LNCaP clone FGC (cell line): ENCODE data around the gene TSR3.

Source experiments
- DNase-seq: peaks from one replicate; pipeline ENCODE4 v3.0.0-alpha.2; 2011; ENCODE audit warnings: low read depth
- H3K4me3 ChIP-seq: 2 replicates; pipeline ENCODE4 v1.5.1; 2011; ENCODE audit warnings: mild to moderate bottlenecking, low read depth, low read length, control low read depth
- TF ChIP-seq, protein P1 (sequence below): IDR thresholded peaks from 2 replicates; pipeline ENCODE4 v1.5.1; 2012; ENCODE audit warnings: mild to moderate bottlenecking; ENCODE audit not compliant: control insufficient read depth, insufficient read depth; ENCODE audit errors: extremely low read depth

Gene TSR3

DNA sequence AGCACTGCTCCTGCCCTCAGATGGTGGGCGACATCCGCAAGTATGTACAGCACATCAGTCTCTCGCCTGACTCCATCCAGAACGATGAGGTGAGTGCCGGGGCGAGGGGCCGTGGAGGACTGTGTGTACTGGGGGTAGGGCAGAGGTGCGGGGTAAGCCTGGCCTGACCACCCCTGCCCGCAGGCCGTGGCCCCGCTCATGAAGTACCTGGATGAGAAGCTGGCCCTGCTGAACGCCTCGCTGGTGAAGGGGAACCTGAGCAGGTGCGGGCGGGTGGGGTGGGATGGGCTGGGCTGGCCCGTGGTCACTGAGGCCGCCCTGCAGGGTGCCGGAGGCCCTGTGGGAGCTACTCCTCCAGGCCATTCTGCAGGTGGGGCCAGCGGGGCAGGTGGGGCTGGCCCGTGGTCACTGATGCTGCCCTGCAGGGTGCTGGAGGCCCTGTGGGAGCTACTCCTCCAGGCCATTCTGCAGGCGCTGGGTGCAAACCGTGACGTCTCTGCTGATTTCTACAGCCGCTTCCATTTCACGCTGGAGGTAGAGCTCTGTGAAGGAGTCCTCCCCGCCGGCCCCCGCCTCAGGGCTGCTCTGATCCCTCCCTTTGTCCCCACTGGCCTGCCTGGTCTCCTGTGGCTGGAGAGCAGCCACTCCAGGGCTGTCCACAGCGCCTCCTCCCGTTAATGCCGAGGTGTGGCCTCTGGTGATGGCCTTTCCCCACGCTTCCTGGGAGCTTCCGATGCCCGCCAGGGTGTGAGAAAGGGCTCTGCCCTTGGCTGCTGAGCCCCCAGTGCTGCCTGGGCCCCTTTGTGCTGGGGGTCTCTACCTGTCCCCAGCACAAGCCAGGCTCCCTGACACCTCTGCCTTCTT lies 5.0 kb downstream of the TSR3 start:
- TF ChIP-seq, protein P1, sequence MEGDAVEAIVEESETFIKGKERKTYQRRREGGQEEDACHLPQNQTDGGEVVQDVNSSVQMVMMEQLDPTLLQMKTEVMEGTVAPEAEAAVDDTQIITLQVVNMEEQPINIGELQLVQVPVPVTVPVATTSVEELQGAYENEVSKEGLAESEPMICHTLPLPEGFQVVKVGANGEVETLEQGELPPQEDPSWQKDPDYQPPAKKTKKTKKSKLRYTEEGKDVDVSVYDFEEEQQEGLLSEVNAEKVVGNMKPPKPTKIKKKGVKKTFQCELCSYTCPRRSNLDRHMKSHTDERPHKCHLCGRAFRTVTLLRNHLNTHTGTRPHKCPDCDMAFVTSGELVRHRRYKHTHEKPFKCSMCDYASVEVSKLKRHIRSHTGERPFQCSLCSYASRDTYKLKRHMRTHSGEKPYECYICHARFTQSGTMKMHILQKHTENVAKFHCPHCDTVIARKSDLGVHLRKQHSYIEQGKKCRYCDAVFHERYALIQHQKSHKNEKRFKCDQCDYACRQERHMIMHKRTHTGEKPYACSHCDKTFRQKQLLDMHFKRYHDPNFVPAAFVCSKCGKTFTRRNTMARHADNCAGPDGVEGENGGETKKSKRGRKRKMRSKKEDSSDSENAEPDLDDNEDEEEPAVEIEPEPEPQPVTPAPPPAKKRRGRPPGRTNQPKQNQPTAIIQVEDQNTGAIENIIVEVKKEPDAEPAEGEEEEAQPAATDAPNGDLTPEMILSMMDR = 0 out of 2 replicates have a peak, but pooled peaks have one; percentile 7
- no peak overlapping the region for H3K4me3 ChIP-seq
- DNase-seq = no peak

DNA sequence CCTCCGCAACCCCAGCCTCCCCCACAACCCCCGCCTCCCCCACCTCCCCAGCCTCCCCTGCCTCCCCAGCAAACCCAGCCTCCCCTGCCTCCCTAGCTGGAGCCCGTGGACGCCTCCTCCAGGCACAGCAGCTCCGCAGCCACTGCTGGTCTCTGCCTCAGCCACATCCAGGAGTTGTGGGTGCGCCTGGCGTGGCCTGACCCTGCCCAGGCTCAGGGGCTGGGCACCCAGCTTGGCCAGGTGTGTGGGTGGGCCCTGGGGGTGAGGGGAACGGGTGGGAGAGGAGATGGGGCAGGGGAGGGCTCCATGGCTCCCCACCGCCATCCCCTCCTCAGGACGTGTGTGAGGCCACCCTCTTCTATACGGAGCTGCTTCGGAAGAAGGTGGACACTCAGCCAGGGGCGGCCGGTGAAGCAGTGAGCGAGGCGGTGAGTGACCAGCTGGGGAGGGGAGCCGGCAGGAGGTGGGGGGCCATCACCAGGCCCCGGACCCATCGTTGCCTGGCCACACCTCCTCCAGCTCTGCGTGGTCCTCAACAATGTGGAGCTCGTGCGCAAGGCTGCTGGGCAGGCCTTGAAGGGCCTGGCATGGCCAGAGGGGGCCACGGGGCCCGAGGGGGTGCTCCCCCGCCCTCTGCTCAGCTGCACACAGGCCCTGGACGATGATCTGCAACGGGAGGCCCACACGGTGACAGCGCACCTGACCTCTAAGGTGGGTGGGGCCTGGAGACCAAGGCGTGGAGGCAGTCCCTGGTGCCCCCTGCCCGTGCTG lies 5.8 kb downstream of the TSR3 start:
- DNase-seq = no peak
- TF ChIP-seq, protein P1 = no peak
- H3K4me3 ChIP-seq = no peak overlapping the region

DNA sequence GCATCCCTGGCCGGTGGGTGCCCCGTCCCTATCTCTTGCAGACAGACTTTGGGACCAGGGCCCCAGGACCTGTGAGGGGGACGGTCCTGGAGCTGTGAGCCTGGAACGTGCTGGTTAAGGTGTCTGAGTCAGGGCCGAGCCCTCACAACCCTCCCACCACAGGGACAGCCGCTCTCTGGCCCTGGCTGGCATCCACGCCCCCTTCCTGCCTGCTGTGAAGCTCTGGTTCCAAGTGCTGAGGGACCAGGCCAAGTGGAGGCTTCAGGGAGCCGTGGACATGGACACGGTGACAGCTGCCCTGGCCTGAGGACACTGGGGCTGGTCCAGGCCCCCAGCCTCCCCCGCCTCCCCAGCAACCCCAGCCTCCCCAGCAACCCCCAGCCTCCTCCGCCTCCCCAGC lies 6.6 kb downstream of the TSR3 start:
- no peak overlapping the region for H3K4me3 ChIP-seq
- TF ChIP-seq, protein P1 = no peak
- no peak for DNase-seq

DNA sequence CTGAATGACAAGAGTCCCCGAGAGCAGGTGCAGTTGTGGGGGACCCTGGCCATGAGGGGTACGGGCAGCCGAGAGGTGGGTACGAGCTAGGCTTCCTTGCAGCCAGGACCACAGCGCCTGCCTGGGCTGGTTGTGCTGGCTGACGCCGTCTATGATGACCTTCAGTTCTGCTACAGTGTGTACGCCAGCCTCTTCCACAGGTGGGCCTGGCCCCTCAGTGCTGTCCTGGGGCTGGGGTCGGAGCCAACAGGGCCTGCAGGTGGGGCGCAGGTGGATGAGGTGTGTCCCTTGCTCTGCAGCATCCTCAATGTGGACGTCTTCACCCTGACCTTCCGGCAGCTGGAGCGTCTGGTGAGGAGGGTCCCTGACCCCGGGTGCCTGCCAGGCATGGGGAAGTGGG lies 7.2 kb downstream of the TSR3 start:
- TF ChIP-seq, protein P1 = no peak
- DNase-seq = no peak
- H3K4me3 ChIP-seq = no peak overlapping the region

DNA sequence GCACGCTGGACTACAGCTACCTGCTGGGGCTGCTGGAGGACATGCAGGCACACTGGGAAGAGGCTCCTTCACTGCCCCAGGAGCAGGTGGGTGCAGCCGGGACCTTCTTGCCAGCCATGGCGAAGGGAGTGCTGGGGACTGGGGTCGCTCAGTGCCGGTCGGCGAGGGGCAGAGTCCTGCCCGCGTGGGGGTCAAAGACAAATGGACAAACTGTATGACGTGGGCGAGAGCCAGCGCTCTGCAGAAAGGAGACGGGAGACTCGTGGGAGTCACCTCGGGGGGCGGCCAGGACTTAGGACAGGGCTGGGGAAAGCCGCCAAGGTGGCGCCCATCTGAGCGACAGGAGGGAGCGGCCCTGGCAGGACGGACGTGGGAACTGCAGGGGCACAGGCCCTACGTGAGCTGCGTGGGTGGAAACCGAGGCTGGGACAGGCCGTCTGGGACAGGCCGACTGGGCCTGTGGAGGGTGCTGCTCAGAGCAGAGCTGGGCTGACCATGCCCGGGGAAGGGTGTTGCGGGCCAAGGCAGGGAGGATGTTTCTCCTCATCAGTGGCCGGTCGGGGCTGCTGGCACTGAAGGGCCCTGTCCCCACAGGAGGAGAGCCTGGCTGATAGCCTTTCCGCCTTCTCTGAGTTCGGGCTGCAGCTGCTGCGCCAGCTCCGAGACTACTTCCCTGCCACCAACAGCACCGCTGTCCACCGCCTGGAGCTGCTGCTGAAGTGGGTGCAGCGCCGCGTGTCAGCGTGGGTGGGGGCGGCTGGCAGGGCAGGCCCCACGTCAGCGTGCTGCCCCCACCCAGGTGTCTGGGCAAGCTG lies 8.0 kb downstream of the TSR3 start:
- TF ChIP-seq, protein P1 = no peak
- peak overlapping the region; percentile 52 for H3K4me3 ChIP-seq
- DNase-seq = no peak

DNA sequence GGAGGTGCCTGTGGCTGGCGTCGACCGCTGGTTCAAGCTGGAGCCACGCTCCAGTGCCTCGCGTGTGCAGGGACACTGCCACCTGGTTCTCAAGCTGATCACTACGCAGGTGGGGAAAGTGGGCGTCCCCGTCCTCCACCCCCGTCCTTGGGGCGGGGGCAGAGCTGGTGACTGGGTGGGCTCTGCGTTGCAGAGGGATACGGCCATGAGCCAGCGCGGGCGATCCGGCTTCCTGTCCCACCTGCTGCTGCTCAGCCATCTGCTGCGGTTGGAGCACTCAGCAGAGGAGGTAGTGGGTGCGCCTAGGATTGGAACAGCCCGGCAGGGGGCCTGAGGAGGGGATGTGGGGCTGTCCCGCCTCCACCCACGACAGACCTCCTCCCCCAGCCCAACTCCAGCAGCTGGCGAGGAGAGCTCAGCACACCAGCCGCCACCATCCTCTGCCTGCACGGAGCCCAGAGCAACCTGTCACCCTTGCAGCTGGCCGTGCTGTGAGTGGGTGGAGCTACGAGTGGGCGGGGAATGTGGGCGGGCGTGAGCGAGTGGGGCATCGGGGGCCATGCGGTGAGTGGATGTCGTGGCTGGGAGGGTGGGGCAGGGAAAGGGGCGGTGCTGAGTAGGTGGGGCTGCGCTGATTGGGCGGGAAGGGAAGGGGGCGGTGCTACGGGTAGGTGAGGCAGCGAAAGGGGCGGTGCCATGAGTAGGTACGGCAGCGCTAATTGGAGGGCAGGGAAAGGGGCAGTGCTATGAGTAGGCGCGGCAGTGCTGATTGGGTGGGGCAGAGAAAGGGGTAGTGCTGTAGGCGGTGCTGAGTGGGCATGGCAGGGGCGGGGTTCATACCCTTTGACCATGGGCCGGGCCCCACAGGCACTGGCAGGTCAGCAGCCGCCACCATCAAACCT lies 8.9 kb downstream of the TSR3 start:
- peak; percentile 95 for DNase-seq
- H3K4me3 ChIP-seq = peak overlapping the region; percentile 52
- TF ChIP-seq, protein P1 = no peak
